MCF 10A (cell line): ENCODE measurements around the gene APBA2. TPM values are rescaled to one million over a fixed set of nuclear protein-coding genes. Genes with fewer than 3 reads are reported as not detected.

Source experiments
- BruUV-seq: library from RNA; stranded (reverse); fragments of 400-500 nt; replicated peaks from 2 replicates; lab custom pipeline; 2021; lab: Mats Ljungman, UMichigan
- CTCF ChIA-PET: fragments of 300-600 bp; sonication (Branson Sonifier 250); formaldehyde crosslinking; extraction: SDS; loops from one replicate; lab custom pipeline; 2021; ENCODE audit warnings: antibody characterized with exemption, inconsistent platforms; lab: Yijun Ruan, JAX
- POLR2A ChIA-PET: fragments of 300-600, 350-650 bp; sonication (Branson Sonifier 250); formaldehyde crosslinking; extraction: SDS; loops from one replicate; lab custom pipeline; 2020; ENCODE audit warnings: antibody characterized with exemption, inconsistent platforms; lab: Yijun Ruan, JAX
- DNase-seq: peaks from one replicate; pipeline ENCODE4 v3.0.0-alpha.2; 2018; ENCODE audit not compliant: unreplicated experiment
- H3K27ac Mint-ChIP-seq: one replicate; pipeline ENCODE4 v1.8.0; 2022; ENCODE audit warnings: mild to moderate bottlenecking, low read depth, mixed read lengths; ENCODE audit not compliant: unreplicated experiment
- H3K27me3 Mint-ChIP-seq: one replicate; pipeline ENCODE4 v1.8.0; 2022; ENCODE audit warnings: mixed read lengths; ENCODE audit not compliant: insufficient read depth, unreplicated experiment
- H3K36me3 Mint-ChIP-seq: one replicate; pipeline ENCODE4 v1.8.0; 2022; ENCODE audit warnings: mild to moderate bottlenecking, moderate library complexity, mixed read lengths; ENCODE audit not compliant: insufficient read depth, unreplicated experiment
- H3K4me1 Mint-ChIP-seq: one replicate; pipeline ENCODE4 v1.8.0; 2022; ENCODE audit warnings: mixed read lengths; ENCODE audit not compliant: insufficient read depth, unreplicated experiment
- H3K4me3 Mint-ChIP-seq: one replicate; pipeline ENCODE4 v1.8.0; 2022; ENCODE audit warnings: mild to moderate bottlenecking, moderate library complexity, mixed read lengths; ENCODE audit not compliant: unreplicated experiment
- H3K9me3 Mint-ChIP-seq: one replicate; pipeline ENCODE4 v1.8.0; 2022; ENCODE audit warnings: mixed read lengths; ENCODE audit not compliant: unreplicated experiment
- CTCF ChIP-seq: fragments of 200-600 bp; IDR thresholded peaks from one replicate; pipeline ENCODE4 v1.8.0; 2022; ENCODE audit warnings: antibody characterized with exemption, mild to moderate bottlenecking; ENCODE audit not compliant: unreplicated experiment
- intact Hi-C: fragments of 100-400 bp; cut with micrococcal nuclease; formaldehyde crosslinking; loops from 2 replicates; pipeline ENCODE4 v1.14.1; 2022
- total RNA-seq: library from RNA; stranded (reverse); gene quantifications from 2 replicates; pipeline ENCODE4 v1.2.3, GENCODE V29; 2022

The APBA2 gene
- total RNA-seq, 1 experiment from 2014 or later, result not detected

- ChIA-PET CTCF (no interaction called here), POLR2A (no interaction called here)
- Mint-ChIP-seq H3K27ac (no peak overlapping the region), H3K27me3 (no peaks in the 10 kb centered on the region), H3K9me3 (no peaks in the 10 kb centered on the region), H3K4me3 (no peak overlapping the region), H3K36me3 (no peaks in the 10 kb centered on the region), H3K4me1 (peaks cover 7% of the 10 kb centered on the region)
- TF ChIP-seq CTCF, result no peak
- BruUV-seq, result no TSS peak
- DNase-seq, result no peak
- intact Hi-C loops, result no loop called here
These were observed 9.4 kb downstream of the APBA2 start for GRCh38 chr15:28895146-28895545.

DNA sequence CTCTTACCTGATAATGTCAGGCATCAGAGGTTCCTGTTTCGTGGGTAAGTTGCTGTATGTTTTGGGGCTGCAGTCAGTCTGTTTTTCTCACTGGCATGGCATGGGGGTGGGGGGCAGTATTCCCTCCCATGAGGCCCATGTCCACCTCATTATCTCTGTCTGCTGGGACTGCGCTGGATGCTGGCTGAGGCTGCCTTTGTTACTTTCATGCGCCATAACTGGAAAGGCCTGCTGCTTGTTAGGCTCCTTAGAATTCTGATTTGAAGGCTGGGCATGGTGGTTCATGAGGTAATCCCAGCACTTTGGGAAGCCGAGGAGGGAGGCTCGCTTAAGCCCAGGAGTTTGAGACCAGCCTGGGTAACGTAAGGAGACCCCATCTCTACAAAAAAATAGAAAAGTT, 9.8 kb downstream of the APBA2 start:
- no peak for DNase-seq
- intact Hi-C loops, result no loop called here
- Mint-ChIP-seq H3K36me3 (no peaks in the 10 kb centered on the region), H3K4me1 (peaks cover 7% of the 10 kb centered on the region), H3K27me3 (no peaks in the 10 kb centered on the region), H3K27ac (no peak overlapping the region), H3K9me3 (no peaks in the 10 kb centered on the region), H3K4me3 (no peak overlapping the region)
- POLR2A ChIA-PET, result no interaction called here
- CTCF ChIA-PET, result no interaction called here
- no TSS peak for BruUV-seq
- no peak for TF ChIP-seq CTCF

- DNase-seq, result no peak
- H3K4me3 Mint-ChIP-seq, result no peak overlapping the region
- CTCF ChIA-PET, result interaction anchor here (0.7 kb wide), 1 partner anchor 50 kb away, joined by 5 read pairs; no protein-coding TSS in a partner anchor
- BruUV-seq, result no TSS peak
- H3K36me3 Mint-ChIP-seq, result no peaks in the 10 kb centered on the region
- no peak for TF ChIP-seq CTCF
- H3K27ac Mint-ChIP-seq, result no peak overlapping the region
- H3K9me3 Mint-ChIP-seq, result no peaks in the 10 kb centered on the region
- H3K27me3 Mint-ChIP-seq, result no peaks in the 10 kb centered on the region
- H3K4me1 Mint-ChIP-seq, result peaks cover 7% of the 10 kb centered on the region
- POLR2A ChIA-PET, result no interaction called here
- intact Hi-C loops, result no loop called here
These were observed 11.2 kb downstream of the APBA2 start for GRCh38 chr15:28896951-28897350.

DNA sequence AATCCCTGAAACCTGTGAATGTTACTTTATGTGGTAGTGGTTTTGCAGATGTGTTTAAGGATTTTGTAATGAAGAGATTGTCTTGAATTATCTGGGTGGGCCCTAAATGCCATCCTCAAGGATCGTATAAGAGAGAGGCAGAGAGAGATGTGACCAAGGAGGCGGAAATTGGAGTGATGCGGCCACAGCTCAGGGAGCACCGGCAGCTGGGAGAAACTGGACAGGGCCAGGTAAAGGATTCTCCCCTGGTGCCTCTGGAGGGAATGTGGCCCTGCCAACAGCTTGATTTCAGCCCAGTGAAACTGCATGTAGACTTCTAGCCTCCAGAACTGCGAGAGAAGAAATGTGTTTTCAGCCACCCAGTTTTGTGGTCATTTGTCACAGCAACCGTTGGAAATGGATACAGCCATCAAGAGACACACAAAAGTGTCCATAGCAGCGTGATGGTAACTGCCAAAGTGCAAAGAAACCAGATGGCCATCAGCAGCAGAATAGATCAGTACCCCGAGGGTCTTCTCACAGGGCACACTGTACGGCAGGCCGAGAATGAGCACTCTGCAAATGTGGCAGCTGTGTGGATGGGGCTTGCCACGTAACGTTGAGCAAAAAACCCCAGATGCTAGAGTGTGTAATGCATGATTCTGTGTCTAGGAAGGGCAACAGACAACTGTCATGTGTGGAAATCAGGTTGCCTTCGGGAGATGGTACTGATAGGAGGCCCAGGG, 12.2 kb downstream of the APBA2 start:
- Mint-ChIP-seq H3K9me3 (no peaks in the 10 kb centered on the region), H3K4me3 (no peak overlapping the region), H3K4me1 (peaks cover 7% of the 10 kb centered on the region), H3K27ac (no peak overlapping the region), H3K27me3 (no peaks in the 10 kb centered on the region), H3K36me3 (no peaks in the 10 kb centered on the region)
- ChIA-PET POLR2A (no interaction called here), CTCF (no interaction called here)
- intact Hi-C loops, result no loop called here
- no peak for TF ChIP-seq CTCF
- no peak for DNase-seq
- BruUV-seq, result no TSS peak
